ENCODE results near the gene MAG.

The MAG gene

GRCh38 chr19:35345671-35346111 is 53.7 kb downstream of the MAG start:
- DNase-seq, result no peak
- no peak overlapping the region for H2AFZ ChIP-seq (ENCODE audit: insufficient read depth, low read length, poor library complexity)
- no peak overlapping the region for H3K4me2 ChIP-seq (ENCODE audit: low read length)
- no peak overlapping the region for H4K12ac ChIP-seq (ENCODE audit: low read depth, low read length)
- H3K14ac ChIP-seq (ENCODE audit: low read length), result no peak overlapping the region
- no peak overlapping the region for H3K27ac ChIP-seq (ENCODE audit: low read depth, low read length)
- no peak overlapping the region for H3K4me3 ChIP-seq (ENCODE audit: low read depth, low read length)
- H2BK120ac ChIP-seq (ENCODE audit: insufficient read depth, low read length, poor library complexity), result no peak overlapping the region
- no peak overlapping the region for H2BK12ac ChIP-seq (ENCODE audit: low read length)
- no peak overlapping the region for H3K18ac ChIP-seq (ENCODE audit: low read length)
- no peak overlapping the region for H4K91ac ChIP-seq (ENCODE audit: low read depth, low read length)
- H3K27me3 ChIP-seq (ENCODE audit: insufficient read depth, low read length), result no peaks in the 10 kb centered on the region
- H3K36me3 ChIP-seq (ENCODE audit: control insufficient read depth in 1 of 2, insufficient read depth in 2 of 2, low read length in 2 of 2), result no peaks in the 10 kb centered on the region
- no peak overlapping the region for H2AK5ac ChIP-seq (ENCODE audit: low read length)
- peaks cover 0 to 5% of the 10 kb centered on the region in 2 experiments for H3K4me1 ChIP-seq (ENCODE audit: control insufficient read depth in 1 of 2, insufficient read depth in 2 of 2, low read length in 2 of 2)
- no peaks in the 10 kb centered on the region for H3K79me2 ChIP-seq (ENCODE audit: control insufficient read depth, insufficient read depth, low read length, poor library complexity)
- H2BK5ac ChIP-seq (ENCODE audit: low read depth, low read length, poor library complexity), result no peak overlapping the region
- H3K4ac ChIP-seq (ENCODE audit: low read depth, low read length), result no peak overlapping the region
- no peak overlapping the region for H3K23ac ChIP-seq (ENCODE audit: low read length)
- no peak overlapping the region for H3K9ac ChIP-seq (ENCODE audit: low read length)
- H3K9me3 ChIP-seq (ENCODE audit: insufficient read depth, low read depth, low read length), result no peaks in the 10 kb centered on the region
- WGBS (ENCODE audit: extremely low coverage, insufficient coverage, insufficient read length), result no CpG with 5 or more reads among the region's 11 CpGs
- no peak overlapping the region for H4K8ac ChIP-seq (ENCODE audit: low read depth, low read length)
- no peaks in the 10 kb centered on the region for H3K79me1 ChIP-seq (ENCODE audit: low read length)

GRCh38 chr19:35346193-35347052 is 54.5 kb downstream of the MAG start:
- Histone ChIP-seq H3K9me3 (ENCODE audit: insufficient read depth, low read depth, low read length) (no peaks in the 10 kb centered on the region), H3K27me3 (ENCODE audit: insufficient read depth, low read length) (no peaks in the 10 kb centered on the region), H2AFZ (ENCODE audit: insufficient read depth, low read length, poor library complexity) (no peak overlapping the region), H2AK5ac (ENCODE audit: low read length) (no peak overlapping the region), H3K4me1 (ENCODE audit: control insufficient read depth in 1 of 2, insufficient read depth in 2 of 2, low read length in 2 of 2) (peaks cover 0 to 5% of the 10 kb centered on the region in 2 experiments), H3K79me1 (ENCODE audit: low read length) (no peaks in the 10 kb centered on the region), H2BK5ac (ENCODE audit: low read depth, low read length, poor library complexity) (no peak overlapping the region), H3K36me3 (ENCODE audit: control insufficient read depth in 1 of 2, insufficient read depth in 2 of 2, low read length in 2 of 2) (no peaks in the 10 kb centered on the region), H3K18ac (ENCODE audit: low read length) (no peak overlapping the region), H3K23ac (ENCODE audit: low read length) (no peak overlapping the region), H4K91ac (ENCODE audit: low read depth, low read length) (no peak overlapping the region), H3K9ac (ENCODE audit: low read length) (no peak overlapping the region), H3K4me2 (ENCODE audit: low read length) (no peak overlapping the region), H4K12ac (ENCODE audit: low read depth, low read length) (no peak overlapping the region), H4K8ac (ENCODE audit: low read depth, low read length) (no peak overlapping the region), H3K4me3 (ENCODE audit: low read depth, low read length) (no peak overlapping the region), H3K14ac (ENCODE audit: low read length) (no peak overlapping the region), H2BK120ac (ENCODE audit: insufficient read depth, low read length, poor library complexity) (no peak overlapping the region), H3K4ac (ENCODE audit: low read depth, low read length) (no peak overlapping the region), H3K79me2 (ENCODE audit: control insufficient read depth, insufficient read depth, low read length, poor library complexity) (no peaks in the 10 kb centered on the region), H2BK12ac (ENCODE audit: low read length) (no peak overlapping the region), H3K27ac (ENCODE audit: low read depth, low read length) (no peak overlapping the region)
- DNase-seq, result no peak
- no CpG with 5 or more reads among the region's 28 CpGs for whole genome bisulfite sequencing (ENCODE audit: extremely low coverage, insufficient coverage, insufficient read length)

GRCh38 chr19:35347171-35347929 is 55.4 kb downstream of the MAG start, which contains the start of gene FFAR1:
FFAR1 (plus strand) TSS chr19:35347902; CDS start chr19:35351552, 3,650 bp downstream.
- Histone ChIP-seq H2AFZ (ENCODE audit: insufficient read depth, low read length, poor library complexity) (no peak within 1 kb of the TSS), H4K12ac (ENCODE audit: low read depth, low read length) (no peak within 1 kb of the TSS), H3K27ac (ENCODE audit: low read depth, low read length) (no peak within 1 kb of the TSS), H2BK12ac (ENCODE audit: low read length) (no peak within 1 kb of the TSS), H4K8ac (ENCODE audit: low read depth, low read length) (no peak within 1 kb of the TSS), H3K4me2 (ENCODE audit: low read length) (no peak within 1 kb of the TSS), H3K79me1 (ENCODE audit: low read length) (no peaks in the 10 kb centered on the region), H4K91ac (ENCODE audit: low read depth, low read length) (no peak within 1 kb of the TSS), H3K9ac (ENCODE audit: low read length) (no peak within 1 kb of the TSS), H2AK5ac (ENCODE audit: low read length) (no peak within 1 kb of the TSS), H3K36me3 (ENCODE audit: control insufficient read depth in 1 of 2, insufficient read depth in 2 of 2, low read length in 2 of 2) (no peaks in the 10 kb centered on the region), H3K4me3 (ENCODE audit: low read depth, low read length) (no peak within 1 kb of the TSS), H3K4ac (ENCODE audit: low read depth, low read length) (no peak within 1 kb of the TSS), H3K23ac (ENCODE audit: low read length) (no peak within 1 kb of the TSS), H3K18ac (ENCODE audit: low read length) (no peak within 1 kb of the TSS), H3K79me2 (ENCODE audit: control insufficient read depth, insufficient read depth, low read length, poor library complexity) (no peaks in the 10 kb centered on the region), H3K27me3 (ENCODE audit: insufficient read depth, low read length) (no peaks in the 10 kb centered on the region), H3K4me1 (ENCODE audit: control insufficient read depth in 1 of 2, insufficient read depth in 2 of 2, low read length in 2 of 2) (peaks cover 0 to 5% of the 10 kb centered on the region in 2 experiments), H2BK5ac (ENCODE audit: low read depth, low read length, poor library complexity) (no peak within 1 kb of the TSS), H3K9me3 (ENCODE audit: insufficient read depth, low read depth, low read length) (no peaks in the 10 kb centered on the region), H2BK120ac (ENCODE audit: insufficient read depth, low read length, poor library complexity) (no peak within 1 kb of the TSS), H3K14ac (ENCODE audit: low read length) (no peak within 1 kb of the TSS)
- DNase-seq, result peak; percentile 28 to 41
- WGBS (ENCODE audit: extremely low coverage, insufficient coverage, insufficient read length), result no CpG with 5 or more reads among the region's 18 CpGs

GRCh38 chr19:35347930-35348298 is 56.0 kb downstream of the MAG start:
- H3K23ac ChIP-seq (ENCODE audit: low read length), result no peak overlapping the region
- no peak overlapping the region for H2AFZ ChIP-seq (ENCODE audit: insufficient read depth, low read length, poor library complexity)
- DNase-seq, result no peak
- H3K9ac ChIP-seq (ENCODE audit: low read length), result no peak overlapping the region
- no peak overlapping the region for H3K27ac ChIP-seq (ENCODE audit: low read depth, low read length)
- no peak overlapping the region for H2BK5ac ChIP-seq (ENCODE audit: low read depth, low read length, poor library complexity)
- no peaks in the 10 kb centered on the region for H3K9me3 ChIP-seq (ENCODE audit: insufficient read depth, low read depth, low read length)
- H2AK5ac ChIP-seq (ENCODE audit: low read length), result no peak overlapping the region
- no peak overlapping the region for H3K4me2 ChIP-seq (ENCODE audit: low read length)
- no peak overlapping the region for H3K4ac ChIP-seq (ENCODE audit: low read depth, low read length)
- H3K36me3 ChIP-seq (ENCODE audit: control insufficient read depth in 1 of 2, insufficient read depth in 2 of 2, low read length in 2 of 2), result no peaks in the 10 kb centered on the region
- no peak overlapping the region for H3K14ac ChIP-seq (ENCODE audit: low read length)
- H3K79me2 ChIP-seq (ENCODE audit: control insufficient read depth, insufficient read depth, low read length, poor library complexity), result no peaks in the 10 kb centered on the region
- no peaks in the 10 kb centered on the region for H3K27me3 ChIP-seq (ENCODE audit: insufficient read depth, low read length)
- no peak overlapping the region for H3K4me3 ChIP-seq (ENCODE audit: low read depth, low read length)
- H3K18ac ChIP-seq (ENCODE audit: low read length), result no peak overlapping the region
- H4K8ac ChIP-seq (ENCODE audit: low read depth, low read length), result no peak overlapping the region
- H3K79me1 ChIP-seq (ENCODE audit: low read length), result no peaks in the 10 kb centered on the region
- peaks cover 0 to 5% of the 10 kb centered on the region in 2 experiments for H3K4me1 ChIP-seq (ENCODE audit: control insufficient read depth in 1 of 2, insufficient read depth in 2 of 2, low read length in 2 of 2)
- H4K12ac ChIP-seq (ENCODE audit: low read depth, low read length), result no peak overlapping the region
- no CpG with 5 or more reads among the region's 7 CpGs for WGBS (ENCODE audit: extremely low coverage, insufficient coverage, insufficient read length)
- H4K91ac ChIP-seq (ENCODE audit: low read depth, low read length), result no peak overlapping the region
- no peak overlapping the region for H2BK120ac ChIP-seq (ENCODE audit: insufficient read depth, low read length, poor library complexity)
- no peak overlapping the region for H2BK12ac ChIP-seq (ENCODE audit: low read length)
